ENCODE measurements around the gene GPC3.

DNA sequence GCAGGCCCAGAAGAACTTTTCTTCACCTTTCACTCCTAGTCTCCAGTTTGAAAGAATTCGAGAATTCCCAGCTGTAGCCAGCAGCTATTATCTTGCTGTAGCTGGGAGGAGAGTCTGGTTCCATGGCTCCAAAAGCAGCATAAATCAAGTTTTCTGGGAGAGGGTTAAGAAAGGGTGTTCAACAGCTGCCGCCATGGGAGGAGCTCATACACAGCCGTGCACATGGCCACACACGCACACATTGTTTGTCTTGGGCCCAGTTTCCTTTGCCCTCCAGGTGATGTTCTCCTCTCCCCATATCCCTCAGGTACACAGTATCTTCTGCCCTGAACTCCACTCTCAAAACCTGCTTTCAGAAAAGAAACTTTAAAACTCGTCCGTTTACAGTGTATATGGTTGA is 4.1 kb upstream of the GPC3 start:
- TF ChIP-seq, protein P1, sequence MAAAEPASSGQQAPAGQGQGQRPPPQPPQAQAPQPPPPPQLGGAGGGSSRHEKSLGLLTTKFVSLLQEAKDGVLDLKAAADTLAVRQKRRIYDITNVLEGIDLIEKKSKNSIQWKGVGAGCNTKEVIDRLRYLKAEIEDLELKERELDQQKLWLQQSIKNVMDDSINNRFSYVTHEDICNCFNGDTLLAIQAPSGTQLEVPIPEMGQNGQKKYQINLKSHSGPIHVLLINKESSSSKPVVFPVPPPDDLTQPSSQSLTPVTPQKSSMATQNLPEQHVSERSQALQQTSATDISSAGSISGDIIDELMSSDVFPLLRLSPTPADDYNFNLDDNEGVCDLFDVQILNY (CRISPR knock-in tag; IDR thresholded peaks at IDR 0.05): no peak
- TF ChIP-seq MXD4 (CRISPR knock-in tag; IDR thresholded peaks at IDR 0.05; ENCODE audit: borderline replicate concordance) (no peak), OVOL2 (CRISPR knock-in tag; IDR thresholded peaks at IDR 0.05; ENCODE audit: borderline replicate concordance) (no peak), ELF4 (CRISPR knock-in tag; IDR thresholded peaks at IDR 0.05; ENCODE audit: low read depth) (no peak), JUN (CRISPR knock-in tag; IDR thresholded peaks at IDR 0.05) (no peak), TCF7 (CRISPR knock-in tag; IDR thresholded peaks at IDR 0.05; ENCODE audit: low read depth) (no peak), FOXP1 (CRISPR knock-in tag; IDR thresholded peaks at IDR 0.05; ENCODE audit: borderline replicate concordance) (no peak), ESRRA (CRISPR knock-in tag; IDR thresholded peaks at IDR 0.05; ENCODE audit: borderline replicate concordance) (no peak)
- TF ChIP-seq, protein P2, sequence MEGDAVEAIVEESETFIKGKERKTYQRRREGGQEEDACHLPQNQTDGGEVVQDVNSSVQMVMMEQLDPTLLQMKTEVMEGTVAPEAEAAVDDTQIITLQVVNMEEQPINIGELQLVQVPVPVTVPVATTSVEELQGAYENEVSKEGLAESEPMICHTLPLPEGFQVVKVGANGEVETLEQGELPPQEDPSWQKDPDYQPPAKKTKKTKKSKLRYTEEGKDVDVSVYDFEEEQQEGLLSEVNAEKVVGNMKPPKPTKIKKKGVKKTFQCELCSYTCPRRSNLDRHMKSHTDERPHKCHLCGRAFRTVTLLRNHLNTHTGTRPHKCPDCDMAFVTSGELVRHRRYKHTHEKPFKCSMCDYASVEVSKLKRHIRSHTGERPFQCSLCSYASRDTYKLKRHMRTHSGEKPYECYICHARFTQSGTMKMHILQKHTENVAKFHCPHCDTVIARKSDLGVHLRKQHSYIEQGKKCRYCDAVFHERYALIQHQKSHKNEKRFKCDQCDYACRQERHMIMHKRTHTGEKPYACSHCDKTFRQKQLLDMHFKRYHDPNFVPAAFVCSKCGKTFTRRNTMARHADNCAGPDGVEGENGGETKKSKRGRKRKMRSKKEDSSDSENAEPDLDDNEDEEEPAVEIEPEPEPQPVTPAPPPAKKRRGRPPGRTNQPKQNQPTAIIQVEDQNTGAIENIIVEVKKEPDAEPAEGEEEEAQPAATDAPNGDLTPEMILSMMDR (IDR thresholded peaks at IDR 0.05): no peak
- TF ChIP-seq, protein P3, sequence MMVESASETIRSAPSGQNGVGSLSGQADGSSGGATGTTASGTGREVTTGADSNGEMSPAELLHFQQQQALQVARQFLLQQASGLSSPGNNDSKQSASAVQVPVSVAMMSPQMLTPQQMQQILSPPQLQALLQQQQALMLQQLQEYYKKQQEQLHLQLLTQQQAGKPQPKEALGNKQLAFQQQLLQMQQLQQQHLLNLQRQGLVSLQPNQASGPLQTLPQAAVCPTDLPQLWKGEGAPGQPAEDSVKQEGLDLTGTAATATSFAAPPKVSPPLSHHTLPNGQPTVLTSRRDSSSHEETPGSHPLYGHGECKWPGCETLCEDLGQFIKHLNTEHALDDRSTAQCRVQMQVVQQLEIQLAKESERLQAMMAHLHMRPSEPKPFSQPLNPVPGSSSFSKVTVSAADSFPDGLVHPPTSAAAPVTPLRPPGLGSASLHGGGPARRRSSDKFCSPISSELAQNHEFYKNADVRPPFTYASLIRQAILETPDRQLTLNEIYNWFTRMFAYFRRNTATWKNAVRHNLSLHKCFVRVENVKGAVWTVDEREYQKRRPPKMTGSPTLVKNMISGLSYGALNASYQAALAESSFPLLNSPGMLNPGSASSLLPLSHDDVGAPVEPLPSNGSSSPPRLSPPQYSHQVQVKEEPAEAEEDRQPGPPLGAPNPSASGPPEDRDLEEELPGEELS (CRISPR knock-in tag; IDR thresholded peaks at IDR 0.05): no peak
- TF ChIP-seq, protein P4, sequence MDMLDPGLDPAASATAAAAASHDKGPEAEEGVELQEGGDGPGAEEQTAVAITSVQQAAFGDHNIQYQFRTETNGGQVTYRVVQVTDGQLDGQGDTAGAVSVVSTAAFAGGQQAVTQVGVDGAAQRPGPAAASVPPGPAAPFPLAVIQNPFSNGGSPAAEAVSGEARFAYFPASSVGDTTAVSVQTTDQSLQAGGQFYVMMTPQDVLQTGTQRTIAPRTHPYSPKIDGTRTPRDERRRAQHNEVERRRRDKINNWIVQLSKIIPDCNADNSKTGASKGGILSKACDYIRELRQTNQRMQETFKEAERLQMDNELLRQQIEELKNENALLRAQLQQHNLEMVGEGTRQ (CRISPR knock-in tag; IDR thresholded peaks at IDR 0.05): no peak
- TF ChIP-seq, protein P5, sequence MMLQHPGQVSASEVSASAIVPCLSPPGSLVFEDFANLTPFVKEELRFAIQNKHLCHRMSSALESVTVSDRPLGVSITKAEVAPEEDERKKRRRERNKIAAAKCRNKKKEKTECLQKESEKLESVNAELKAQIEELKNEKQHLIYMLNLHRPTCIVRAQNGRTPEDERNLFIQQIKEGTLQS (CRISPR knock-in tag; conservative IDR thresholded peaks at IDR 0.05): no peak
- TF ChIP-seq, protein P6, sequence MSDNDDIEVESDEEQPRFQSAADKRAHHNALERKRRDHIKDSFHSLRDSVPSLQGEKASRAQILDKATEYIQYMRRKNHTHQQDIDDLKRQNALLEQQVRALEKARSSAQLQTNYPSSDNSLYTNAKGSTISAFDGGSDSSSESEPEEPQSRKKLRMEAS (CRISPR knock-in tag; IDR thresholded peaks at IDR 0.05): no peak
- TF ChIP-seq, protein P7, sequence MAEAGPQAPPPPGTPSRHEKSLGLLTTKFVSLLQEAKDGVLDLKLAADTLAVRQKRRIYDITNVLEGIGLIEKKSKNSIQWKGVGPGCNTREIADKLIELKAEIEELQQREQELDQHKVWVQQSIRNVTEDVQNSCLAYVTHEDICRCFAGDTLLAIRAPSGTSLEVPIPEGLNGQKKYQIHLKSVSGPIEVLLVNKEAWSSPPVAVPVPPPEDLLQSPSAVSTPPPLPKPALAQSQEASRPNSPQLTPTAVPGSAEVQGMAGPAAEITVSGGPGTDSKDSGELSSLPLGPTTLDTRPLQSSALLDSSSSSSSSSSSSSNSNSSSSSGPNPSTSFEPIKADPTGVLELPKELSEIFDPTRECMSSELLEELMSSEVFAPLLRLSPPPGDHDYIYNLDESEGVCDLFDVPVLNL (CRISPR knock-in tag; IDR thresholded peaks at IDR 0.05; ENCODE audit: borderline replicate concordance, low read depth): no peak
